DOHH2 (cell line): ENCODE data around the gene EGLN2.

Experiments
- CTCF ChIP-seq: fragments of 200-600 bp; sonication (generic); IDR thresholded peaks from one replicate; pipeline ENCODE4 v1.5.1; 2014; ENCODE audit warnings: antibody characterized with exemption, mild to moderate bottlenecking, low read depth, low read length; ENCODE audit not compliant: poor library complexity, severe bottlenecking
- EZH2phosphoT487 ChIP-seq: fragments of 200-600 bp; sonication (generic); IDR thresholded peaks from 2 replicates; pipeline ENCODE4 v1.6.1; 2017; ENCODE audit warnings: borderline replicate concordance, mild to moderate bottlenecking, antibody characterized with exemption, low read length, moderate library complexity, mixed read lengths

GRCh38 chr19:40752257-40752781, 46.7 kb upstream of the EGLN2 start:
- TF ChIP-seq CTCF (no peak), EZH2phosphoT487 (no peak)
